ENCODE measurements around the gene HINT3.
"Not testable (repeated sequence)": the region's sequence is repeated elsewhere in the genome, so short reads cannot be mapped to it uniquely, and the experiment has no call there.

HINT3 gene

DNA sequence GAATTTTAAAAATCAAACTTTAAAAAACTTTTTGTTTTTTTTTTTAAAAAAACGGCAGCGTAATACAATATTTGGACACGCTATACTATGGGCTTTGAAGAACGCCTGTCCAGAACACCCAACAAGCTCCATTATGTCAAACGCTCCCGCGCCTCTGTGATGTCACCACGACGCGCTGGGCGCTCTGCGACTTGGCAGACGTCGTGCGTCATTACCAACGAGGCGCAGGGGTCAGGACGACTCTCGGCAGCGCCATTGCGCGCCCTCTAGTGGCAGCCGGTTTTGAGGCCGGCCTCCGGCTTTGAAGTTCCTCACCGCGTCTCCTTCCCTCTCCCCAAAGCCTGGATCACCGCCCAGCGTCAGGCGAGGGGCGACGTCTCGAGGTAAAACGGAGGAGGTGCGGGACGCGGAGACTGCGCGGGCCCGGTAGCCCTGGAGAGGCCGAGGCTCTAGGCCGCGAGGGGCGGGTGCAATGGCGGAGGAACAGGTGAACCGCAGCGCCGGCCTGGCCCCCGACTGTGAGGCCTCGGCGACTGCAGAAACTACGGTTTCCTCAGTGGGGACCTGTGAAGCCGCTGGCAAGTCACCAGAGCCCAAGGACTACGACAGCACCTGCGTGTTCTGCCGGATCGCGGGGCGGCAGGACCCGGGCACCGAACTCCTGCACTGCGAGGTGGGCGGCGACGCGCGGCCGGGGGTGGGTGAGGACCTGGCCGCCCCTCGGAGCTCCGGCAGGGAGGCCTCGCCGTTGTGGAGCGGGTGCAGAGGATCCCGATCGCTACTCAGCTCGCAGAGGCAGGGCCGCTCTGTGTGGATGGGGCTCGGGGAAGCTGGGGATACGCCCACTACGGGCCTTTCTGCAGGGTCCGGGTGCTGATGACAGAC lies at the start of gene HINT3:
Gene HINT3 (plus strand): TSS at position 265 of the 885 bp plus-strand sequence. CDS start 208 bp downstream, at position 473.
- peak within 1 kb of the TSS; percentile 83 for H3K4me3 ChIP-seq (ENCODE audit: low read depth, low read length)
- DNase-seq (ENCODE audit: low read depth) = peak; percentile 89
- TF ChIP-seq, protein P1, sequence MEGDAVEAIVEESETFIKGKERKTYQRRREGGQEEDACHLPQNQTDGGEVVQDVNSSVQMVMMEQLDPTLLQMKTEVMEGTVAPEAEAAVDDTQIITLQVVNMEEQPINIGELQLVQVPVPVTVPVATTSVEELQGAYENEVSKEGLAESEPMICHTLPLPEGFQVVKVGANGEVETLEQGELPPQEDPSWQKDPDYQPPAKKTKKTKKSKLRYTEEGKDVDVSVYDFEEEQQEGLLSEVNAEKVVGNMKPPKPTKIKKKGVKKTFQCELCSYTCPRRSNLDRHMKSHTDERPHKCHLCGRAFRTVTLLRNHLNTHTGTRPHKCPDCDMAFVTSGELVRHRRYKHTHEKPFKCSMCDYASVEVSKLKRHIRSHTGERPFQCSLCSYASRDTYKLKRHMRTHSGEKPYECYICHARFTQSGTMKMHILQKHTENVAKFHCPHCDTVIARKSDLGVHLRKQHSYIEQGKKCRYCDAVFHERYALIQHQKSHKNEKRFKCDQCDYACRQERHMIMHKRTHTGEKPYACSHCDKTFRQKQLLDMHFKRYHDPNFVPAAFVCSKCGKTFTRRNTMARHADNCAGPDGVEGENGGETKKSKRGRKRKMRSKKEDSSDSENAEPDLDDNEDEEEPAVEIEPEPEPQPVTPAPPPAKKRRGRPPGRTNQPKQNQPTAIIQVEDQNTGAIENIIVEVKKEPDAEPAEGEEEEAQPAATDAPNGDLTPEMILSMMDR (IDR thresholded peaks at IDR 0.05; ENCODE audit: control insufficient read depth, extremely low read depth, insufficient read depth) = peak; percentile 85

DNA sequence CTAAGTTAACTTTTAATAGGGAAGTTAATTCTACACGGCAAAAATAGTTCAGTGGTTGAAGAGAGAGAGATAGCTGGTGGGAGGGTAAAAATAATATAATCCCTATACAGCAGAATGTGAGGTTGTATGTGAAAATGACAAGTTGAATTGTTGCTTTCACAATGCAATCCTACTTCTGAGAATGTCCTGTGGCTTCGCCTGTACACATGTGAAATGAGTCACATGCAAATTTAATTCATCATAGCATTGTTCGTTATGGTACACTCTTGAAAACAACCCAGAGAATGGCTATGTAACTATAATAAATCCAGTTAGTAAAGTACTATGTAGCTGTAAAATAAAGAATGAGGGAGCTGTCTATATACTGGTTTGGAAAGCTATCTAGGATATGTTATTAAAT lies 46.0 kb upstream of the HINT3 start:
- TF ChIP-seq, protein P1 (IDR thresholded peaks at IDR 0.05; ENCODE audit: control insufficient read depth, extremely low read depth, insufficient read depth) = no peak
- DNase-seq (ENCODE audit: low read depth) = no peak
- no peak overlapping the region for H3K4me3 ChIP-seq (ENCODE audit: low read depth, low read length)

- not testable (repeated sequence) for H3K4me3 ChIP-seq (ENCODE audit: low read depth, low read length); DNase-seq (ENCODE audit: low read depth)
Observed at GRCh38 chr6:125911051-125911451, 45.5 kb upstream of the HINT3 start.

DNA sequence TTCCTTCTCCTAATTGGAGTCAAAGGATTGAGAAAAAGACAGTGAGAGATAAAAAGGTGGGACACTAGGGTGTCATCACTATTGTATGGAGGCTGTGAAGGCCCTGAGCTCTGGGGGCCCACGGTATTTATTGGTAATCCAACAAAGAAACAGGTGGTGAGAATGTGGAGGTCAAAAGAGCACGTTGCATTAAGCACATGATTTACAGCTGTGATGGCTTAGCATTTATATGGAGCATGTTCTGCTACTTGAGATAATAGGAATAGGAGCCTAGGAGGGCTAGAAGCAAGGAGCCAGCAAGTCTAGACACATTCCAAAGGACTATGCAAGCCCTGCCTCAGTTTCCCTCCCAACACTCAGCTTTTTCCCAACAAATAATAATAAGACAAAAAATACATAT lies 44.1 kb upstream of the HINT3 start:
- not testable (repeated sequence) for DNase-seq (ENCODE audit: low read depth); H3K4me3 ChIP-seq (ENCODE audit: low read depth, low read length)

DNA sequence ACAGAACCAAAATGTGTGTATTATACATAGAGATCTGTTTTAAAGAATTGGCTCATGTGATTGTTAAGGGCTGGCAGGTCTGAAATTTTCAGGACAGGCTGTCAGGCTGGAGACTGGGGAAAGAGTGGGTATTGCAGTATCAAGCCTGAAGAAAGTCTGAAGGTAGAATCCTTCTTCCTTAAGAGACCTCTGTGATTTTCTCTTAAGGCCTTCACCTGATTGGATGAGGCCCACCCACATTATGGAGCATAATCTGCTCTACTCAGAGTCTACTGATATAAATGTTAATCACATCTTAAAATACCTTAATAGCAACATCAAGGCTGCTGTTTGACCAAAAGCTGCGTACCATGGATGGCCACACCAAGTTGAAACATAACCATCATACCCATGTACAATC lies 43.4 kb upstream of the HINT3 start:
- no peak for DNase-seq (ENCODE audit: low read depth)
- H3K4me3 ChIP-seq (ENCODE audit: low read depth, low read length) = no peak overlapping the region
- TF ChIP-seq, protein P1 (IDR thresholded peaks at IDR 0.05; ENCODE audit: control insufficient read depth, extremely low read depth, insufficient read depth) = no peak

- peak; percentile 30 for DNase-seq (ENCODE audit: low read depth)
- TF ChIP-seq, protein P1 (IDR thresholded peaks at IDR 0.05; ENCODE audit: control insufficient read depth, extremely low read depth, insufficient read depth) = no peak
- H3K4me3 ChIP-seq (ENCODE audit: low read depth, low read length) = no peak overlapping the region
Observed at GRCh38 chr6:125913864-125914351, 42.7 kb upstream of the HINT3 start.

- no peak overlapping the region for H3K4me3 ChIP-seq (ENCODE audit: low read depth, low read length)
- TF ChIP-seq, protein P1 (IDR thresholded peaks at IDR 0.05; ENCODE audit: control insufficient read depth, extremely low read depth, insufficient read depth) = no peak
- no peak for DNase-seq (ENCODE audit: low read depth)
Observed at GRCh38 chr6:125918230-125918629, 38.3 kb upstream of the HINT3 start.

Measured in LNCaP clone FGC (cell line).